GM10847 (cell line): ENCODE measurements around the gene C2orf49.

ENCODE experiments used
- POLR2A ChIP-seq: IDR thresholded peaks from 2 replicates; pipeline ENCODE4 v1.6.1; 2011; ENCODE audit not compliant: insufficient read length; ENCODE audit errors: extremely low read depth

C2orf49 gene

DNA sequence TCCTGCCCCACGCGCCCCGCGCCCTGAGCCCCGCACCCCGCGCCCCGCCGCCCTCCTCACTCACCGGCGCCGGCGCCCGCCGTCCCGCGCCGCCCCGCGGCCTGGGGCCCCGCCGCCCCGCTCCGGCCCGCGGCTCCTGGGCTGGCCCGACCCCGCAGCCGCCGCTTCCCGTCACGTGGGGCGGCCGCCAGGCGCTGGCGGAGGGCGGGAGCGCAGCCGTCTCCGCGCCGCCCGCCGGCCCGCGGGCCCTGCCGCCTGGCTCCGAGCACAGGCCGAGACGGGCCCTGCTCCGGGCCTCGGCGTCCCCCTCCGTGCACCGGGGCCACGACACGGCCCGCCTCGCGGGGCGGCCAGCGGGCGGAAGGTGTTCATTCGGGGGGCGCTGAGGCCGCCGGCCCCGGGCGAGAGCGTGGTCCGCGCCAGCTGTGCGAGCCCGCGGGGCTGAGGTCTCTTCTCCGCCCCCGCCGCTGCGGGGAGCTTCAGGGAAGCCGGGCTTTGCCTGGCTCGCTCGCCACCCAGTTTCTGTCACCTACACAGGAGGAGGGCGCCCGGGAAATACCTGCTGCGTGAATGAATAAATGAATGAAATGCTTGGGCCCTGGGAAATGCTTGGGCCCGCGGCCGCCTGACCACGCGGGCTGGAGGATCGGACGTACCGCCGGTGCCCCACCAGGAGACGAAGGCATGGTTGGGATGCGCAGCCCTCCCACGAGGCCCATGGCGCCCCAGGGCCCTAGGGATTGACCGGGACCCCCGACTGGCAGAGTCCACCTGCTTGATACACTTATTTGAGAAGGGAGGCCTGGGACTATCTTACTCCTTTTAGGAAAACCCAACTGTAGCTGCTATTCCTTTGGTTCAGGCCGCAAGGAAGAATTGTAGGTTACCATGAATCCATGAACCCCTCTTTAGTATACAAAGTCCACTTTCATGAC is 7.5 kb upstream of the C2orf49 start, which contains the start of gene TGFBRAP1:
Gene TGFBRAP1, minus strand, starts transcription at position 175 of the 935 bp plus-strand sequence. CDS start 21,434 bp downstream, outside the sequence.
- peak; percentile 81 for TF ChIP-seq POLR2A

DNA sequence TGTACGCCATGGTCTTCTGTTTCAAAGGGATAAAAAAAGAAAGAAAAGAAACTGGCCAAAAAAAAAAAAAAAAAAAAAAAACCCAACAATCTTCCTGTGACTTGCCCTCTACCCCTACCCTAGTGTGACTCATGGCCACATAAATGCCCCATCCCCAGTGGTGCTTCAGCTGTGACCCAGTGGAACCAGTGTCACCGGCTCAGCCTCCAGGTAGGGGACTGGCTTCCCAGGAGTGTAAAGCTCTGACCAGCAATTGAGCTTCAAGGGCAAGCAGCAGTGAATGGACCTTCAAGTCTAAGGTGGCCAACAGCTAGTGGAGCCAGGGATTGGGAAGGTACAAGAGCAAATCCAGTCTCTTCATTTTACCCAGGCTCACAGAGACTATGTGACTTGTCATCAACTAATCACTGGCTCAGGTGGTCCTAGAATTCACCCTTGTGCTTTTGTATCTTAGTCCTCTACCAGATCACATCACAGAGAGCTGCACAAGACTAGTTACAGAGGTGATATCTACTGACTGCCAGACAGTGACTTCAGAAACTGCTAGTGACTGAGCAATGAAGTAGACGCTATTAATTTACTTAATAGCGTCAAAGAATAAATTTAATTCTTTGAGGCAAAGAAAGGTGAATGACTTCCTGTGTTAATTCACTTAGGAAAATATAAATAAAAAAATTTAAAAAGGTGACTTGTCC is 6.5 kb upstream of the C2orf49 start:
- no peak for TF ChIP-seq POLR2A

DNA sequence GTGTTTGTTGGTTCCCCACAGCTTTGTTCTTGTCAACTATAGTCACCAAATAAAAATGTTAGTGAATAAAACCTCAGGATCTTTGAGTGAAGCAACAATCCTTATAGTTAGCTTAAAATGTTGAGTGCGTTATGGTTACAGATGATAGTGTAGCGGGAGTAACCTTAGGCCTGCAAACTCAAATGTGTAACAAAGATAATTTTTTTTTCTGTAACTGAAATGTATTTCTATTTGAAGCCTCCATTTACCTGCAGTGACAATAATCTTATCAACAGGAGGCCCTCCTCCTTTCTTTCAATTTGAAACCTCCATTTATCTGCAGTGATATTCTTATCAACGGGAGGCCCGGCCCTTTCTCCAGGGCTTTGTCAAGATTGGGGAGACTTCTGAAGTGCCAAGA is 3.1 kb upstream of the C2orf49 start:
- no peak for TF ChIP-seq POLR2A

DNA sequence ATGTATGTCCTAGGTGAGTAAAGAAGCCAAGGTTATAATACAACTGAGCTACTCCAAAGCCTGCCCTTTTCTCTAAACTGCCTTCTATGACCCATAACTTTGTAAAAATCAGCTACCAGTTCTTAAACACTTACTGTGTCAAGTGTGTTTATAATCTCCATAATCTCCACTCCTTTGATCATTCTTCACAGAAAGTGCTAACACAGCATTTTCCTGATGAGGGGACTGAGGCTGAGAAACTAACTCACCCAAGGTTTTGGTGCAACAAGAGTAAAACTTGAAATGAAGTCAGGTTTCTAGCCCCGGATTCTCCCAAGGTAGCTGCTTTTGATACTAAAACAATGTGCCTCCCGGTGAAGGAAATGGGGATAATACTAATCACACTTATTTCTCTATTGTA is 1.9 kb upstream of the C2orf49 start:
- no peak for TF ChIP-seq POLR2A

DNA sequence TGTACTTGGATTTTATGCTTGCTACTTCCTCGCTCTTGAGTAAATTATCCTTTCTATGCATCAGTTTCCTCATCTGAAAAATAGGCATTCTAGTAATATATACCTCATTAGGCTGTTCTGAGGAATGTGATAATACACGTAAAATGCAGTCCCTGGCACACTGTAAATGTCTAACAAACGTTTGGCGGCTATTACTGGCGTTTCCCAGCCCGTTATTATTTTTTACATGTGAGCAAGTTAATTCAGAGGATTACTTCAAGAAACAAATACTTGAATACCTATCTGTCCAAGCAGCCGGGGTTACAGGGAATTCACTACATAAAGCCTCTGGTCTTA is 586 bp upstream of the C2orf49 start:
- TF ChIP-seq POLR2A: no peak

DNA sequence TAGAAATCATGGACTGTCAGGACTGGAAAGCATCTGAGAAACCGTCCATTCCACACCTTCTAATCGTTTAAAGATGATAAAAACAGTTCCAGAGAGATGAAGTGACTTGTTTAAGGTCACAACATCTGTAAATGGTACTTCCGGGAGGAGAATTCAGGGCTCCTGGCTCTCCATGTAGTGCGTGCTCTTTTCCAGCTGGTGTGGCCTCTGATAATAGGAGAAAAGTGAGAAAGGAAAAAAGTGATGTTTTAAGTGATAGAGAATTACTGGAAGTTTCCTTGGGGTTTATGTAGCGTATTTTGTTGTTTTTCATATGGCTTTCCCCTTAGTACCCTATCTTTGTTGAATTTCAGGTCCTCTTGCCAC is 663 bp downstream of the C2orf49 start:
- TF ChIP-seq POLR2A: no peak

DNA sequence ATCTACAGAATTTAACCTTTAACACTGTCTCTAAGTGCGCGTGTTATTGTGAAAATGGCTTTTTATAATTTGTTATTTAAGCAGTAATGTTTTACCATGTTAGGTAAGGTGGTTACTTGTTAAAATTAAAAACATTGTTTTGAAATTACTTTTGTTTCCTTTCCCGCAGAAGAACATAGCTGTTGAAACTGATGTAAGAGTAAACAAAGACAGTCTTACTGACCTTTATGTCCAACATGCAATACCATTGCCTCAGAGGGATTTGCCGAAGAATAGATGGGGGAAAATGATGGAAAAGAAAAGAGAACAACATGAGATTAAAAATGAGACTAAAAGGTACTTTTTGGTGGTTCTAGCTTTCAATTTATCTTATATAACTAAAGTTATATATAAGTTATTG is 2.1 kb downstream of the C2orf49 start:
- TF ChIP-seq POLR2A: no peak

DNA sequence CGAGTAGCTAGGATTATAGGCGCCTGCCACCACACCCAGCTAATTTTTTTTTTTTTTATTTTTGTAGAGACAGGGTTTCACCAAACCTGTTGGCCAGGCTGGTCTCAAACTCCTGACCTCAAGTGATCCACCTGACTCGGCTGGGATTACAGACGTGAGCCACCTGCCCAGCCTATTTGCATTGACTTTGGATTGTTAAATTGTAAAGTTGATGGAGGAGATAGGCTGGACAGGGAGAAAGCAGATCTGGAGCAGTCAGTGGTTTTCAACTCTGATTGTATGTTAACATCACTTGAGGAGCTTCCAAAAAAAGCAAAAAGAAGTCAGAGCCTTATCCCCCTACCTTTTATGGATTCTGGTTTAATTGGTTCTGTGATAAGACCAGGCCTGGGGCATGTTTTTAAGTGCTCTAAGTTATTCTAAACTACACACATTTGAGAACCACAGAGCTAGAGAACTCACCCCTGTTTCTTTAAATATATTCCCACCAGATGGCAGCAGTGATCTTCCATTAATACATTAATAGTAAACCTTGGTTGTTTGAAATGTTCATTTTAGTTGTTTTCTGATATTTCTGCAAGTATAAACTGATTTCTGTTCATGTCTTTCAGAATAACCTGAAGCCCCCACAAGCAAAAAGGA is 7.5 kb downstream of the C2orf49 start:
- TF ChIP-seq POLR2A: no peak

DNA sequence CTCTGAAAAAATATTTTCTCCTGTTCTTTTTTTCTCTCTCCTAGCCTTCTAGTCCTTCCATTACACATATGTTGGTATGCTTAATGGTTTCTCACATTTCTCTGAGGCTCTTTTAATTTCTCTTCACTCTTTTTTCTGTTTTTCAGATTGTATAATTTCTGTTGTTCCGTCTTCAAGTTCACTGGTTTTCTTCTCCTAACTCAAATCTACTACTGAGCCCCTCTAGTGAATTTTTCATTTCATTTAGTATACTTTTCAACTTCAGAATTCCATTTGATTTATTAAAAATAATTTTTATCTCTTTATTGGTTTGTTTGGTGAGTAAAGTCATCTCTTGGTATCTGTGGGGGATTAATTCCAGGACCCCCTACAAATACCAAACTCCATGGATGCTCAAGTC is 19.8 kb downstream of the C2orf49 start:
- no peak for TF ChIP-seq POLR2A

DNA sequence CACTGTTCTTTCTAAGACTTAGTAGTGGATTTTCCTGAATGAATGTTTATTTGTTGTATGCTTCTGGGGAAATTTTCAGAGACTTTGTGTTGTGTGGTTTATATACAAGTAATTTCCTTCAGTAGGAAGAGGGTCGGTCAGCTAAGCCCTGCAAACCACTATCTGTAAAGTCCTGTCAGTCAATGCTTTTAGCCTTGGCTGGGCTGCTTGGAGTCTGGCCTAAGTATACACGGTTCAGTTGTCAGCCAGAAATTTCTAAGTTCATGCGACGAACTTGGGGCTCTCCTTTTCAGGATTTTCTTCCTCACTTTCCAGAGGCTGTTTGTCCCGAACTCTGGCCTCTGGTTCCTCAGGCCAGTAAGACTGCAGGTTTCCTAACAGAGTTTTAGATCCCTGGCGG is 21.3 kb downstream of the C2orf49 start:
- no peak for TF ChIP-seq POLR2A

DNA sequence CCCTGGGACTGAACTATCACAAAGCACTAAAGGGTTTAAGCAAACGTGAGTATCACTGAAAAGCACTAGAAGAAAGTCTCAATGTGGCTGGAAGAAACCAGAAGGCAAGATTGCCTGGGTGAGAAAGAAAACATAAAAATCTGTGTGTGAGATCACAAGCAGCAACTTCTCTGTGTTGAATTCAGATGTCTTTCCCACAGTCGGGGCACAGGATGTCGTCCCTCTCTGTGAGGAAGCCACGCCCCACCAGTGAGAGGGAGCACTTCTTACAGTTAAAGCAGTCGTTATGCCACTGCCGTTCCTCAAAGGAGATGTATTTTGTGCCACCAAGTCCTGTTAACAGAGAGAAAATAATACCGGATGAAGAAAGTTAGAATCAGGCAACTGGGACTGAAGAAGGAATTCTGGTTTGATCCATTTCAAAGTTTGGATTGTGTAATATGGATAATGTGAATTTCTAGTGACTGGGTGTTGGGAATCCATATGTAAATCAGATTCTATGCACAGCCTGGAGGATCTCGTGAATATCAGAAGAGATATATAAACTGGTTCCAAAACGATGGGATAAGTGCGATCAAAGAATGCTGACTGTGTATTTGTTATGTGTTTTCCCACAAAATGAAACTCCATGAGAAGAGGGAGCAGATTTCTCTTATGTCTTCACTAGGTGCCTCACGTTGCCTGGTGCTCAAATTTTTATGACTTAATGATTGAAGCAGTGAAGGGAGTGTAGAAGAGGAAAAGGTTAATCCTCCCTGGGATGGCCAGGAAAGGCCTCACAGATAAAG is 24.0 kb downstream of the C2orf49 start:
- no peak for TF ChIP-seq POLR2A

DNA sequence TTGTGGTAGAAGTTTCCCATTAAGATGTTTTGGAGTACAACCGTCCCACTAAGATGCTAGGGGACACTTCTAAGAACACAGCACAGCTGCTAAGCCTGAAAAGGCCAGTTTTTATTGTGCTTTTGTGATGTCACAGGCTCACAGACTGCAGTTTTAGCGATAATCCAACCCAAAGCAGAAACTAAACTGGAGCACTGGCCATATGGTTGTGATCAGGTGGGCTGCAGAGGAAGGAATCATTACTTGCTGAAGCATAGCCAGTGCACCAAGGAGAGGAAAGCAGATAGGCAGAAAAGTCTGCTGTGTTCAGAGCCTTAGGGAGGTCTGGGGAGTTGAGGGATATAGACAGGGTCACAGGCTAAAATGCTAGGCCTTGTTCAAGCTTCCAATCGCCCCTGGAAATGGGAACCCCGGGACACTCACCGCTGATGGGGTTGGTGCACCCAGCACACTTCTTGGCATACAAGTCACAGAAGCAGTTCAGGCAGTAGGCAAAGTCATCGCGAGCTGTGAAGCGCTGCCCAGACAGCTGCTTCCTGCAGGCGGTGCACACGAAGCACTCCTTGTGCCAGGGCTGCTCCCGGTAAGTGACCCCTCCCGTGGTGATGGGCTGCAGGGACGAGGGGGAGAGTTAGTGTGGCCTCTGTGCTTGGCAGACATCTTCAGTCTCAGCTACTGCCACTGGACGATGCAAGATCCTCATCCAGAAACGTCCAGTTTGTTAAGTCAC is 25.7 kb downstream of the C2orf49 start:
- no peak for TF ChIP-seq POLR2A

DNA sequence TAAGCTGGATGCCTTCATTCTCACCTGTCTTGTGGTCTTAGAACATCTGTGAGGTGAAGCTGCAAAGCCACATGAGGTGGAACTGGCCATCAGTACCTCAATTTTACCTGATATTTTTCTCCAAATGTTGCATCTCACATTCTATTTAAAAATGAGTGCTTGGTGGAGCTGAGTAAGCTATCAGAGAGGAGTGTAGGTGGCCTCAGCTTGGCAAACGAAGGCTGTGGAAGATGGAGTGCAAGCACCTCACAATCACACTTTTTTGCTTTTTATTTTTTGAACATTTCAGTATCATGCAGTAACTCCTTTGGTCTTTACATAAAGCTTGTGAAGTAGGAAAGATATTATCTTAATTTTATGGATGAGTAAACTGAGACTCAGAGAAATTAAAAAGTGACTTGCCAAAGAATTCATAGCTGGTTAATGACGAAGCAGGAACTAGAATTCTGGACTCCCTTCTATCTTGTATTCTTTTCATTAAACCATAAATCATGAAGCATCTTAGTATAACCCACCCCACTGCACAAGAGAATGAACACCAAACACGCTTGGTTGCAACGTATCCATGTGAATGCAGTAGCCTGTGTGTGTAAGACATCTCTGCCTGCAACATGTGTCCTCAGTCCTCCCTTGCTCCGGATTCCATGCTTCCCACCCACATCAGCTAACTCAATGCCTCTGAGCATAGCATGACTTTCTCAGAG is 27.2 kb downstream of the C2orf49 start:
- TF ChIP-seq POLR2A: no peak

DNA sequence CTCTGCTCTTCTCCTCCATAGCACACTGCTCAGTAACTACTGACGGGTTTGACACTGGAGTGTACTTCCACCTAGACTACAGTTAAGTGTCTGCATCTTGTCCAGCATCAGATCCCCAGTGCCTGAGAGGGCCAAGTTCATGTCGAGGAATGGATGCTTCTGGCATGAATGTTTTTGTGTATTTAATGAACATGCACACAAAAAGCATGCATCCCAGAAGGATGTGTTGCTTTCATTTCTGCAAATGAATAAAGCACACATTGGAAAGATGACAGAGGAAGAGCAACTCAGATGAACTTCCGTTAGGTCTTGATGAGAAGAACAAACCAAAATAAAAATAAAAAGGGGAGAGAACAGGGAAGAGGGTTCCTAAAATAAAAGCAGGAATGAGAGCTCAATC is 27.9 kb downstream of the C2orf49 start:
- TF ChIP-seq POLR2A: no peak

DNA sequence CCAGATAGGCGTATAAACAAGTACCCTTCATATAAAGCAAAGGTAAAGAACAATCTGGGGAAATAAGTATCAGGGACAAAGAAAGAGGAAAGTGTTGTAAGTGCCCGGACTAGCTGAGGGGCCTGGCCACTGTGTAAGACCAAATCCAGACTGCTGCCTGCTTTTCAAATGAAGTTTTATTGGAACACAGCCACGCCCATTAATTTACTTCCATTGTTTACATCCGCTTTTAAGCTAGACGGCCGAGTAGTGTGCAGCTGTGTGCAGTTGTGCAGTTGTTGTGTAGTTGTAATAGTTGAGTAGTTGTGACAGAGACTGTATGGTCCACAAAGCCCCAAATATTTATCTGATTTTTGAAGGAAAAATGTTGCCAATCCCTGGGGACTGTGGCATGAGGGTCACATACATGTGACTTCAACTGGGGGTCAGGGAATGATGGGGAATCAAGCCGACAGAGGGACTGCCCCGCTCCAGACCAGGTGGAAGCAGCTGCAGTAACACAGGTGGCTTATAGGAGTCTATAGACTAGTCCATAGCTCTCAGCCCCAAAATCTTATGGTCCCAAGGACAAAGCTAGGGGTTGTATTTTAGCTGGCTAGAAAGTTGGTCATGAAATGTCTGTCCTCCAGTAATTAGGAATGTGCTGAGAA is 31.5 kb downstream of the C2orf49 start:
- TF ChIP-seq POLR2A: no peak
